NCI-H146 treated with DMSO at 0.1 percent for 48 hours (cell line): ENCODE measurements around the gene FAM151B.
A peak's percentile ranks its signal among the peaks of the same experiment; 100 is the strongest.
"Not testable (repeated sequence)": the region's sequence is repeated elsewhere in the genome, so short reads cannot be mapped to it uniquely, and the experiment has no call there.

Experiments
- DNase-seq: peaks from one replicate; lab custom pipeline; 2025; ENCODE audit not compliant: unreplicated experiment; lab: John Stamatoyannopoulos, UW

The FAM151B gene, protein sequence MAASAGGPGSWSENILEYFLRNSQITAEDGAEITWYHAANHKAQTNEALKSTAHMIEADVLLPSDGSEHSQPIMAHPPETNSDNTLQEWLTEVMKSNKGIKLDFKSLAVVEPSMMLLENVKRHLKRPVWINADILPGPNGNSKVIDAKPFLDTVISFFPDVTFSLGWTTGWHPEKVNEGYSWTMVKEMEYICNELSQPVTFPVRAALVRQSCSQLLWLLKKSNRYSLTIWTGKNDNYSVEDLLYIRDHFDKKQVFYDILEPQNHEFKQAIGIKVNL

GRCh38 chr5:80487829-80488721, at the start of gene FAM151B:
TSS of gene FAM151B (plus strand) at chr5:80488100. CDS start at chr5:80488124, 24 bp downstream.
- peak; percentile 91 for DNase-seq

GRCh38 chr5:80438739-80439138, 49.2 kb upstream of the FAM151B start:
- no peak for DNase-seq

DNA sequence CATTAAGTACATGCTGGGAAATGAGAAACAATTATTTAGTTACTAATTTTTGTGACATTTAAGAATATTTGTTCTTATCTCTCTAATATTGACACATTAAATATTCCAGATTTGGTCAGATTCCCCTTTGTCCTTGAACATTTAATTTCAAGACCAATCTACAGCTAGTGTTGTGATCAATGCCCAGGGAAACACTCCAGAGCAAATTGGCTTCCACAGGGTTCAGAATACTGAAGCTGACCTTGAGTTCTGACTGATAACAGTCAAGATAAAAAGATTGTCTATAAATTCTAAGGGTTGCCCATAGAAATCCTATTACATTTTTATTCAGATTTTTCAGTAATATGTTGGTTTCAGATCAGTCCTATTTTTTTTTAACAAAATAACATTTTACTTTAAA, 48.7 kb upstream of the FAM151B start:
- no peak for DNase-seq

- DNase-seq, result no peak
Observed at GRCh38 chr5:80442742-80443141, 45.2 kb upstream of the FAM151B start.

DNA sequence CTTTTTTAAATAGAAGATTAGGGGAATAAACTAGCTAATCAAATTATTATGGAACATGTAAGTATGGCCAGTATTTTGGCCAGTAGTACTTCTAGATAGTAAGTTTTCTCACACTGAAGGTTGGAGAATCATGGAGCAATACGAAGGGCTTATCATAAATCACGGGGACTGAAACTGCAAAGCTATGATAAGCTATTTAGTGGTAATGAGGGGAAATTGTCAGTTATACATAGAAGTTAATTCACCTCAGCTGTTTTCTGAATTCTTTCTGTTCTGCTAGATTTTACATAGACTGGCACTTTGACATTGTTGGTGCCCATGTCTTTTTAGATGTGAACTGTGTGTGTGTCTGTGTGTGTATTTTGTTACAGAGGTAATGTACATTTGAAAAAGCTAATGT, 34.5 kb upstream of the FAM151B start:
- DNase-seq, result no peak

GRCh38 chr5:80463269-80463668, 24.6 kb upstream of the FAM151B start:
- no peak for DNase-seq

DNA sequence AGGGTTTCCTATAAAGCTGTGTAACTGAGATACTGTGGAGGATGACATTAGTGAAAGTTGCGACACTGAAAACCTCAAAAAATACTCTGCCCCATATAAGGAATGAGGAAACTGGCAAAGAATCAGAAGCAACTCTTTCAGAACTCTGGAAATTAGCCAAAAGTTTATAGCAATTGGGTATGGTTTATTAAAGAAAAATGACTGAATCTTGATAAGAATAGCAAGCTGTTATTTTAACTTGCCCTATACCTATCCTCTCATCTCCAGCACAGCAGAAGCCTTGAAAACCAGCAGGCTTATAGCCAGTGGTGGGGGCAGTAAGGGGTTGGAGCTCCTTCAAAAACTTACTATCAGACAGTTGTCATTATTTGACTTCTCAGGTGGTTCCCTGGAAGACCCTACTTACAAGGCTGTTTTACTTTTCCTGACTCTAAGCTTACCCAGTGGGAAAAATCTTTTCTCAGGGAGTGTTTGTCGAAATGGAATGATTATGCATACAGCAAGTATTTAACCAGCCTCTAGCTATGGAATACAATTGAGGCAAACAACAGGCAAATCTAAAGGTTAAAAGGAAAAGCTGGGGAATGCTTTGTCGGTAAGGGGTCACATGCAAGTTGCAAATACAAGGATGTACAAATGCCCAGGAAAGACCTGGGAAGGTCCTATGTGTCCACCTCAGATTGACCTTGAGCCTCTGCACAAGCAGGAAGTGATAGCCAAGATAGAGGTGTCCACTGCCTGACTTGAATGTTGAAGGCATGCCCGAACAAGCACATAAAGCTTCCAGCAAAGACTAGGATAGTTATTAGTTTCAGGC, 21.0 kb upstream of the FAM151B start:
- DNase-seq, result no peak

GRCh38 chr5:80468131-80468530, 19.8 kb upstream of the FAM151B start:
- DNase-seq, result no peak

DNA sequence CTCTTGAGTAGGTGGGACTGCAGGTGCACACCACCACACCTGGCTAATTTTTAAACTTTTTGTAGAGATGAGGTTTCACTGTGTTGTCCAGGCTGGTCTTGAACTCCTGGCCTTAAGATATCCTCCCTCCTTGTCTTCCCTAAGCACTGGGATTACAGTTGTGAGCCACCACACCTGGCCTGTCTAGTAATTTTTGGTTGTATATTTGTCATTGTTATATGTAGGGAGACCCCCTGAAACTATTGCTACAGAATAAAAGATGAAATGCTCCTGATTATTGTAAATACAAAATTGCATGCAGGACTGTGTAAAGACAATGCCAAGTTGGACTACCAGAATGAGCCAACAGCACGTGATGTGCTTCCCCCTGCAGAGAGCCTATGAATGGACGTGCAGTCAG, 17.3 kb upstream of the FAM151B start:
- not testable (repeated sequence) for DNase-seq

DNA sequence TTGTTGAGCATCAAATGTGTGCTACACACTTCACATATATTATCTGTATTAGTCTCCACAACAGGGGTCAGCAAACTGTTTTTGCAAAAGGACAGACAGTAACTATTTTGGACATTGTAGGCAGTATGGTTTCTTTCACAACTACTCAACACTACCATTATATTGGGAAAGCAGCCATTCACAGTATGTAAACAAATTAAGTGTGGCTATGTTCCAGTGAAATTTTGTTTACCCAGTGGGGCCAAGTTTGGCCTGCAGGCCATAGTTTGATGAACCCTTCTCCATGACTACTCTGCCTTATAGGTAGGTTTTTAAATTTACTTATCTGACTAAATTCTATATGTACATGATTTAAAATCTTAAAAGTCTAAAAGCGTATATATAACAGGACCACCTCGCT, 13.0 kb upstream of the FAM151B start:
- DNase-seq, result no peak

GRCh38 chr5:80479713-80480112, 8.2 kb upstream of the FAM151B start:
- DNase-seq, result no peak

DNA sequence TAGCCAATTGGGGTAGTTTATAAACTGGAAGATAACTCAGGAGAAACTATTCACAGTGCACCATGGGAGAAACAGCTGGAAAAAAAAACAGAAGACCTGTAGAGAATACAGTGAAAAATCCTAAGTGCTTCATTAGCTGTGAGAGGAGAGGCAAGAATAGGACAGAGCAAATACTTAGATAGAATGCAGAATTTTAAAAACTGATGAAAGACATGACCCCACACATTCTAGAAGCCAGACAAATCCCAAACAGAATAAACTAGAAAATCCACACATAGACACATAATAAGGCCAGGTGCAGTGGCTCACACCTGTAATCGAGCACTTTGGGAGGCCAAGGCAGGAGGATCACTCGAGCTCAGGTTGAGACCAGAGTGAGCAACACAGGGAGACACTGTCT, 7.5 kb upstream of the FAM151B start:
- no peak for DNase-seq

GRCh38 chr5:80481019-80481893, 6.6 kb upstream of the FAM151B start:
- DNase-seq, result peak; percentile 12

DNA sequence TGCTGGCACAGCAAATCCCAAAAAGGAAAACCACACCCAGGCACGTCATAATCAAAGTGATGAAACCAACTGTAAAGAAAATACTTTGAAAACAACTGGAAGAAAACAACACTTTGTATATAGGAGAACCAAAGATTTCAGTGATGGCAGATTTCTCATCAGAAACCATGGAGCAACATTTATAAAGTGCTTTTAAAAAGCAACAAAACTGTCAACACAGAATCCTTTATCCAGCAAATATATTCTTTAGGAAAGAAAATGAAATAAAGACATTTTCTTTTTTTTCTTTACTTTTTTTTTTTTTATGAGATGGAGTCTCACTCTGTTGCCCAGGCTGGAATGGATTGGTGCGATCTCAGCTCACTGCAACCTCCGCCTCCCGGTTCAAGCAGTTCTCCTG, 5.3 kb upstream of the FAM151B start:
- DNase-seq, result no peak

DNA sequence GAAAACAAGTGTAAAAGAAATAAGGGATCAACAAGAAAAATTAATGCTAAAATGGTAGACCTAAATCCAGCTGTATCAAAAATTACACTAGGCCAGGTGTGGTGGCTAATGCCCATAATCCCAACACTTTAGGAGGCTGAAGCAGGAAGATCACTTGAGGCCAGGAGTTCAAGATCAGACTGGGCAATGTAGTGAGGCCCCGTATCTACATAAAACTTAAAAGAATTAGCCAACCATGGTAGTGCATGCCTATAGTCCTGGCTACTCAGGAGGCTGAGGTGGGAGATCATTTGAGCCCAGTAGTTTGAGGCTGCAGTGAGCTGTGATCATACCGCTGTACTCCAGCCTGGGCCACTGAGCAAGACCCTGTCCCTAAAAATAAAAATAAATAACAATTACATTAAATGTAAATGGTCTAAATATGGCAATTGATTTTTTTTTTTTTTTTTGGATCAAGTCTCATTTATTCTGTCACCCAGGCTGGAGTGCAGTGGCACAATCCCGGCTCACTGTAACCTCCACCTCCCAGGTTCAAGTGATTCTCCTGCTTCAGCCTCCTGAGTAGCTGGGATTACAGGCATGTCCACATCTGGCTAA, 4.2 kb upstream of the FAM151B start:
- DNase-seq, result no peak

GRCh38 chr5:80487444-80487828, 464 bp upstream of the FAM151B start:
- DNase-seq, result no peak

- DNase-seq, result no peak
Observed at GRCh38 chr5:80491296-80491695, 3.4 kb downstream of the FAM151B start.

GRCh38 chr5:80492741-80493140, 4.8 kb downstream of the FAM151B start:
- DNase-seq, result no peak

DNA sequence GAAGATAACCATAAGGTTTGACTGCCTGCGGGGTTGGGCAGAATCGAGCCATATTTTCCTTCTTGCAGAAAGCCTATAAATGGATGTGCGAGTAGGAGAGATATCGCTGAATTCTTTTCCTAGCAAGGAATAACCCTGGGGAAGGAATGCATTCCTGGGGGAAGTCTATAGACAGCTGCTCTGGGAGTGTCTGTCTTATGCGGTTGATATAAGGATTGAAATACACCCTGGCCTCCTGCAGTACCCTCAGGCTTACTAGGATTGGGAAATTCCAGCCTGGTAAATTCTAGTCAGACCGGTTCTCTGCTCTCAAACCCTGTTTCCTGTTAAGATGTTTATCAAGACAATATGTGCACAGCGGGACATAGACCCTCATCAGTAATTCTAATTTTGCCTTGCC, 5.5 kb downstream of the FAM151B start:
- not testable (repeated sequence) for DNase-seq

- no peak for DNase-seq
Observed at GRCh38 chr5:80495891-80496290, 8.0 kb downstream of the FAM151B start.
